ENCODE data around the gene SETD1A. TPM values are rescaled to one million over a fixed set of nuclear protein-coding genes. Genes with fewer than 3 reads are reported as not detected.

The SETD1A gene
- 10 to 100 TPM; 32.9 to 34.5 (median 33.9) TPM for total RNA-seq
- 4.1 TPM for total RNA-seq (2013)

GRCh38 chr16:30957456-30958174 lies at the start of gene SETD1A:
TSS of gene SETD1A (plus strand) at chr16:30957754. CDS start at chr16:30958732, 978 bp downstream.
- Histone ChIP-seq H3K36me3 (ENCODE audit: control insufficient read depth, insufficient read depth, low read length) (peaks cover 33% of the 10 kb centered on the region), H3K27ac (ENCODE audit: low read length) (peak within 1 kb of the TSS; percentile 99), H3K4me3 (ENCODE audit: low read length) (peak within 1 kb of the TSS; percentile 71), H3K4me1 (ENCODE audit: control insufficient read depth, insufficient read depth, low read length) (peaks cover 24% of the 10 kb centered on the region), H3K27me3 (ENCODE audit: control insufficient read depth, insufficient read depth, low read length) (no peaks in the 10 kb centered on the region), H3K9me3 (ENCODE audit: control insufficient read depth, insufficient read depth, low read length) (no peaks in the 10 kb centered on the region)
- Mint-ChIP-seq H3K27ac (peak within 1 kb of the TSS; percentile 93 to 94), H3K4me3 (peak within 1 kb of the TSS; percentile 94), H3K9me3 (no peaks in the 10 kb centered on the region), H3K27me3 (ENCODE audit: low read depth in 2 of 2) (no peaks in the 10 kb centered on the region), H3K36me3 (peaks cover 6% of the 10 kb centered on the region), H3K4me1 (peaks cover 30 to 34% of the 10 kb centered on the region in 2 donors)
- intact Hi-C loops (cut with micrococcal nuclease), result loop anchor here (2.0 kb wide), 1 partner anchor 35 kb away; the partner anchor contains the start of gene FBXL19
- no peak for TF ChIP-seq CTCF (IDR thresholded peaks at IDR 0.05)
- WGBS (ENCODE audit: insufficient coverage), result under 1% methylated on average over 85 of the region's 85 CpGs
- DNase-seq (peak; percentile 95 to 98), ATAC-seq (peak; percentile 88 to 95 (median 90))

GRCh38 chr16:30910427-30911029 lies 47.0 kb upstream of the SETD1A start:
- H3K27me3 Mint-ChIP-seq (ENCODE audit: low read depth in 2 of 2), result no peaks in the 10 kb centered on the region
- intact Hi-C loops (cut with micrococcal nuclease), result no loop called here
- H3K9me3 Mint-ChIP-seq, result no peaks in the 10 kb centered on the region
- no peak for TF ChIP-seq CTCF (IDR thresholded peaks at IDR 0.05)
- no peak overlapping the region for H3K27ac ChIP-seq (ENCODE audit: low read length)
- no peak overlapping the region for H3K4me3 ChIP-seq (ENCODE audit: low read length)
- peaks cover 6% of the 10 kb centered on the region in 2 donors for H3K4me1 Mint-ChIP-seq
- DNase-seq (no peak), ATAC-seq (no peak)
- 76% methylated on average over 16 of the region's 18 CpGs for WGBS (ENCODE audit: insufficient coverage)
- no peaks in the 10 kb centered on the region for H3K9me3 ChIP-seq (ENCODE audit: control insufficient read depth, insufficient read depth, low read length)
- no peaks in the 10 kb centered on the region for H3K36me3 Mint-ChIP-seq
- H3K4me1 ChIP-seq (ENCODE audit: control insufficient read depth, insufficient read depth, low read length), result peaks cover 11% of the 10 kb centered on the region
- no peak overlapping the region for H3K4me3 Mint-ChIP-seq
- H3K27me3 ChIP-seq (ENCODE audit: control insufficient read depth, insufficient read depth, low read length), result no peaks in the 10 kb centered on the region
- H3K36me3 ChIP-seq (ENCODE audit: control insufficient read depth, insufficient read depth, low read length), result no peaks in the 10 kb centered on the region
- H3K27ac Mint-ChIP-seq, result no peak overlapping the region

GRCh38 chr16:30912794-30913412 lies 44.7 kb upstream of the SETD1A start:
- DNase-seq (no peak), ATAC-seq (no peak)
- Mint-ChIP-seq H3K27ac (no peak overlapping the region), H3K27me3 (ENCODE audit: low read depth in 2 of 2) (no peaks in the 10 kb centered on the region), H3K4me1 (peaks cover 2% of the 10 kb centered on the region in 2 donors), H3K4me3 (no peak overlapping the region), H3K9me3 (no peaks in the 10 kb centered on the region), H3K36me3 (no peaks in the 10 kb centered on the region)
- intact Hi-C loops (cut with micrococcal nuclease), result no loop called here
- no peaks in the 10 kb centered on the region for H3K36me3 ChIP-seq (ENCODE audit: control insufficient read depth, insufficient read depth, low read length)
- no peaks in the 10 kb centered on the region for H3K27me3 ChIP-seq (ENCODE audit: control insufficient read depth, insufficient read depth, low read length)
- peaks cover 3% of the 10 kb centered on the region for H3K4me1 ChIP-seq (ENCODE audit: control insufficient read depth, insufficient read depth, low read length)
- no peak overlapping the region for H3K4me3 ChIP-seq (ENCODE audit: low read length)
- no peaks in the 10 kb centered on the region for H3K9me3 ChIP-seq (ENCODE audit: control insufficient read depth, insufficient read depth, low read length)
- H3K27ac ChIP-seq (ENCODE audit: low read length), result no peak overlapping the region
- 89% methylated on average over 6 of the region's 6 CpGs for WGBS (ENCODE audit: insufficient coverage)
- no peak for TF ChIP-seq CTCF (IDR thresholded peaks at IDR 0.05)

Data from natural killer cell (primary cell).